GM21723 (cell line): ENCODE data around the gene GAGE12H.
"Not testable (repeated sequence)": the region's sequence is repeated elsewhere in the genome, so short reads cannot be mapped to it uniquely, and the experiment has no call there.

Experiments used
- ATAC-seq: cut with Tn5 transposase; IDR thresholded peaks from one replicate; pipeline ENCODE4 v1.9.1; 2021; ENCODE audit warnings: mild to moderate bottlenecking, moderate library complexity; ENCODE audit not compliant: unreplicated experiment

GAGE12H gene, protein sequence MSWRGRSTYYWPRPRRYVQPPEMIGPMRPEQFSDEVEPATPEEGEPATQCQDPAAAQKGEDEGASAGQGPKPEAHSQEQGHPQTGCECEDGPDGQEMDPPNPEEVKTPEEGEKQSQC

DNA sequence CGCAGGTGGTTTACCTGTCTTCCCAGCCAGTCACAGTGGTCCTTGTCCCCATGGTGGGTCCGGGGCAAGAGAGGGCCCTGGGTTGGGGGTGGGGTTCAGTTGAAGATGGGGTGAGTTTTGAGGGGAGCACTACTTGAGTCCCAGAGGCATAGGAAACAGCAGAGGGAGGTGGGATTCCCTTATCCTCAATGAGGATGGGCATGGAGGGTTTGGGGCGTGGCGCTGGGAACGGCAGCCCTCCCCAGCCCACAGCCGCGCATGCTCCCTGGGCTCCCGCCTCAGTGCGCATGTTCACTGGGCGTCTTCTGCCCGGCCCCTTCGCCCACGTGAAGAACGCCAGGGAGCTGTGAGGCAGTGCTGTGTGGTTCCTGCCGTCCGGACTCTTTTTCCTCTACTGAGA lies at the start of gene GAGE12H:
Gene GAGE12H (plus strand): TSS at position 301 of the 400 bp plus-strand sequence. CDS start 1,155 bp downstream, outside the sequence.
- ATAC-seq: not testable (repeated sequence)

DNA sequence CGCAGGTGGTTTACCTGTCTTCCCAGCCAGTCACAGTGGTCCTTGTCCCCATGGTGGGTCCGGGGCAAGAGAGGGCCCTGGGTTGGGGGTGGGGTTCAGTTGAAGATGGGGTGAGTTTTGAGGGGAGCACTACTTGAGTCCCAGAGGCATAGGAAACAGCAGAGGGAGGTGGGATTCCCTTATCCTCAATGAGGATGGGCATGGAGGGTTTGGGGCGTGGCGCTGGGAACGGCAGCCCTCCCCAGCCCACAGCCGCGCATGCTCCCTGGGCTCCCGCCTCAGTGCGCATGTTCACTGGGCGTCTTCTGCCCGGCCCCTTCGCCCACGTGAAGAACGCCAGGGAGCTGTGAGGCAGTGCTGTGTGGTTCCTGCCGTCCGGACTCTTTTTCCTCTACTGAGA lies 47.9 kb upstream of the GAGE12H start, which contains the start of gene GAGE12C:
Gene GAGE12C (plus strand): TSS at position 301 of the 400 bp plus-strand sequence. CDS start 1,155 bp downstream, outside the sequence.
- not testable (repeated sequence) for ATAC-seq

DNA sequence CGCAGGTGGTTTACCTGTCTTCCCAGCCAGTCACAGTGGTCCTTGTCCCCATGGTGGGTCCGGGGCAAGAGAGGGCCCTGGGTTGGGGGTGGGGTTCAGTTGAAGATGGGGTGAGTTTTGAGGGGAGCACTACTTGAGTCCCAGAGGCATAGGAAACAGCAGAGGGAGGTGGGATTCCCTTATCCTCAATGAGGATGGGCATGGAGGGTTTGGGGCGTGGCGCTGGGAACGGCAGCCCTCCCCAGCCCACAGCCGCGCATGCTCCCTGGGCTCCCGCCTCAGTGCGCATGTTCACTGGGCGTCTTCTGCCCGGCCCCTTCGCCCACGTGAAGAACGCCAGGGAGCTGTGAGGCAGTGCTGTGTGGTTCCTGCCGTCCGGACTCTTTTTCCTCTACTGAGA lies 38.3 kb upstream of the GAGE12H start, which contains the start of gene GAGE12D:
Gene GAGE12D (plus strand): TSS at position 301 of the 400 bp plus-strand sequence. CDS start 1,155 bp downstream, outside the sequence.
- ATAC-seq: not testable (repeated sequence)

DNA sequence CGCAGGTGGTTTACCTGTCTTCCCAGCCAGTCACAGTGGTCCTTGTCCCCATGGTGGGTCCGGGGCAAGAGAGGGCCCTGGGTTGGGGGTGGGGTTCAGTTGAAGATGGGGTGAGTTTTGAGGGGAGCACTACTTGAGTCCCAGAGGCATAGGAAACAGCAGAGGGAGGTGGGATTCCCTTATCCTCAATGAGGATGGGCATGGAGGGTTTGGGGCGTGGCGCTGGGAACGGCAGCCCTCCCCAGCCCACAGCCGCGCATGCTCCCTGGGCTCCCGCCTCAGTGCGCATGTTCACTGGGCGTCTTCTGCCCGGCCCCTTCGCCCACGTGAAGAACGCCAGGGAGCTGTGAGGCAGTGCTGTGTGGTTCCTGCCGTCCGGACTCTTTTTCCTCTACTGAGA lies 28.8 kb upstream of the GAGE12H start, which contains the start of gene GAGE12E:
Gene GAGE12E (plus strand): TSS at position 301 of the 400 bp plus-strand sequence. CDS start 1,155 bp downstream, outside the sequence.
- ATAC-seq: not testable (repeated sequence)

DNA sequence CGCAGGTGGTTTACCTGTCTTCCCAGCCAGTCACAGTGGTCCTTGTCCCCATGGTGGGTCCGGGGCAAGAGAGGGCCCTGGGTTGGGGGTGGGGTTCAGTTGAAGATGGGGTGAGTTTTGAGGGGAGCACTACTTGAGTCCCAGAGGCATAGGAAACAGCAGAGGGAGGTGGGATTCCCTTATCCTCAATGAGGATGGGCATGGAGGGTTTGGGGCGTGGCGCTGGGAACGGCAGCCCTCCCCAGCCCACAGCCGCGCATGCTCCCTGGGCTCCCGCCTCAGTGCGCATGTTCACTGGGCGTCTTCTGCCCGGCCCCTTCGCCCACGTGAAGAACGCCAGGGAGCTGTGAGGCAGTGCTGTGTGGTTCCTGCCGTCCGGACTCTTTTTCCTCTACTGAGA lies 19.2 kb upstream of the GAGE12H start, which contains the start of gene GAGE12F:
Gene GAGE12F (plus strand): TSS at position 301 of the 400 bp plus-strand sequence. CDS start 1,155 bp downstream, outside the sequence.
- not testable (repeated sequence) for ATAC-seq

DNA sequence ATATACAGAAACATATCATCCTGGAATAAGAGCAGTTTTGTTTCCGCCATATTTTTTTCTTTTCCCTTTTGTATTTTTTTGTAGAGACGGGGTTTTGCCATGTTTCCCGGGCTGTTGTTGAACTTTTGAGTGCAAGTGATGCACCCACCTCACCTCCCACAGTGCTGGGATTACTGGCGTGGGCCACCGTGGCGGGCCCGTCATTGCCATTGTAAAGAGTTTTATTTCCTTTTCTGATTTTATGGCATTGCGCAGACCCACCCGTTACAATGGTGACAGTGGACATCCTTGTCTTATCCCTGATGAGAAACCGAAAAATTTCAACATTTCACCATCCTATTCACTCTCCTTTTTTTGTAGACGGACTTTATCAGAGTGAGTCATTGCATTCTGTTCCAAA lies 11.0 kb upstream of the GAGE12H start:
- not testable (repeated sequence) for ATAC-seq

DNA sequence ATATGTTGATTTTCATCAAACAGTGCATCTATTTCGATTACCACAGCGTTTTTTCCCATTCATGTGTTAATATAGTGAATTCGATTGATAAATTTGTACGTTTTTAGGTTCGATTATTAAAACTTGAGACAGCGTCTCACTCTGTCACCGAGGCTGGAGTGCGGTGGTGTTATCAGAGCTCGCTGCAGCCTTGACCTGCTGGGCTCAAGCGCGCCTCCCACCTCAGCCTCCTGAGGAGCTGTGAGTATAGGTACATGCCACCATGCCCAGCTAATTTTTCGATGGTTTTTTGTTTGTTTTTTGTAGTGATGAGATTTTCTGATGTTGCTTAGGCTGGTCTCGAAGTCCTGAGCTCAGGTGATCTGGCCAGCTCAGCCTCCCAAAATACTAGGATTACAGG lies 10.6 kb upstream of the GAGE12H start:
- not testable (repeated sequence) for ATAC-seq

DNA sequence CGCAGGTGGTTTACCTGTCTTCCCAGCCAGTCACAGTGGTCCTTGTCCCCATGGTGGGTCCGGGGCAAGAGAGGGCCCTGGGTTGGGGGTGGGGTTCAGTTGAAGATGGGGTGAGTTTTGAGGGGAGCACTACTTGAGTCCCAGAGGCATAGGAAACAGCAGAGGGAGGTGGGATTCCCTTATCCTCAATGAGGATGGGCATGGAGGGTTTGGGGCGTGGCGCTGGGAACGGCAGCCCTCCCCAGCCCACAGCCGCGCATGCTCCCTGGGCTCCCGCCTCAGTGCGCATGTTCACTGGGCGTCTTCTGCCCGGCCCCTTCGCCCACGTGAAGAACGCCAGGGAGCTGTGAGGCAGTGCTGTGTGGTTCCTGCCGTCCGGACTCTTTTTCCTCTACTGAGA lies 9.6 kb upstream of the GAGE12H start, which contains the start of gene GAGE12G:
Gene GAGE12G (plus strand): TSS at position 301 of the 400 bp plus-strand sequence. CDS start 1,155 bp downstream, outside the sequence.
- ATAC-seq: not testable (repeated sequence)

DNA sequence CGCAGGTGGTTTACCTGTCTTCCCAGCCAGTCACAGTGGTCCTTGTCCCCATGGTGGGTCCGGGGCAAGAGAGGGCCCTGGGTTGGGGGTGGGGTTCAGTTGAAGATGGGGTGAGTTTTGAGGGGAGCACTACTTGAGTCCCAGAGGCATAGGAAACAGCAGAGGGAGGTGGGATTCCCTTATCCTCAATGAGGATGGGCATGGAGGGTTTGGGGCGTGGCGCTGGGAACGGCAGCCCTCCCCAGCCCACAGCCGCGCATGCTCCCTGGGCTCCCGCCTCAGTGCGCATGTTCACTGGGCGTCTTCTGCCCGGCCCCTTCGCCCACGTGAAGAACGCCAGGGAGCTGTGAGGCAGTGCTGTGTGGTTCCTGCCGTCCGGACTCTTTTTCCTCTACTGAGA lies 9.4 kb downstream of the GAGE12H start, which contains the start of gene GAGE2A:
Gene GAGE2A (plus strand): TSS at position 301 of the 400 bp plus-strand sequence. CDS start 1,155 bp downstream, outside the sequence.
- not testable (repeated sequence) for ATAC-seq

DNA sequence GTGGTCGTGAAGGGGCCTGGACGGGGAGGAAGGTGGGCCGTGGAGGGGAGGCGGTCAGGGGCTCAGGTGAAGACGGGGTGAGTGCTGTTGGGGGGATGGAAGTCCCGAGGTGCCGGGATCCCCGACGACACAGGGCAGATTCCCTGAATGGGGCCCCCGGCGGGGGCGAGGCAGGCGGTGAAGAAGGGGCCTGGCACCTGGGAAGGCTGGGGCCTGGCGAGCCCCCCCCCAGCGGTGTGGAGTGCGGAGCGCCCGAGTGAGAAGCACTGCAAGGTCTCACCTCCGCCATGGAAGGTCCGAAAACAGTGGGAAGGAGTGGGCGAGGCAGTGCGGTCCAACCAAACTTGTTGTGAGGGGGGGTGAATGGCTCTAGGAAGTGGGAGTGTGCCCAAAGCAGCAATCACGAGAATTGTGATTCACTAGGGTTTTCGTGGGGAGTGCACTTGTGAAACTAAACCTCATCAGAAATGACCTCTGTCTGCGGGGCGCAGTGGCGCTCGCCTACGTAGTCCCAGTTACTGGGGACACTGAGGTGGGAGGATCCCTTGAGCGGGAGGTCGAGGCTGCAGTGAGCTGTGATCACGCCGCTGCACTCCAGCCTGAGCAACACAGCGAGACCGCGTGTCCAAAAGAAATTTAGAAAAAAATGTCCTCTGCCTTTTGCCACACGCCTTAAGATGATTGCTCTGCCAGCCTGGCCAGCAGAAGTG lies 10.2 kb downstream of the GAGE12H start:
- not testable (repeated sequence) for ATAC-seq

DNA sequence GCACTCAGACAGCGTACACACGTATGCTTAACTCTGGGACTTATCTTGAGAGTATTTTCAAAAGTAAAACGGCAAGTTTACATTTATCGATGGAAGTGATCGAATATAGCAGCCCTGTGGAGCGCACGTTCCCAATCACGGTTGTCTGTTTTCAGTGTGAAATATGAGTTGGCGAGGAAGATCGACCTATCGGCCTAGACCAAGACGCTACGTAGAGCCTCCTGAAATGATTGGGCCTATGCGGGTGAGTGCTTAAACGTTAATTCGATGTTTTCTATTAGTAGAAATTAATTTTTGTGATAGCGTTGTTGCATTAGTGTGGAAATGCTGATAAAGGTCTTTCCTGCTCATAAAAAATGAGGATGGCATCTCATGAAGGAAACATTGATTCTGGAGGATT lies 10.7 kb downstream of the GAGE12H start:
- ATAC-seq: not testable (repeated sequence)

DNA sequence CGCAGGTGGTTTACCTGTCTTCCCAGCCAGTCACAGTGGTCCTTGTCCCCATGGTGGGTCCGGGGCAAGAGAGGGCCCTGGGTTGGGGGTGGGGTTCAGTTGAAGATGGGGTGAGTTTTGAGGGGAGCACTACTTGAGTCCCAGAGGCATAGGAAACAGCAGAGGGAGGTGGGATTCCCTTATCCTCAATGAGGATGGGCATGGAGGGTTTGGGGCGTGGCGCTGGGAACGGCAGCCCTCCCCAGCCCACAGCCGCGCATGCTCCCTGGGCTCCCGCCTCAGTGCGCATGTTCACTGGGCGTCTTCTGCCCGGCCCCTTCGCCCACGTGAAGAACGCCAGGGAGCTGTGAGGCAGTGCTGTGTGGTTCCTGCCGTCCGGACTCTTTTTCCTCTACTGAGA lies 19.0 kb downstream of the GAGE12H start, which contains the start of gene GAGE1:
Gene GAGE1 (plus strand): TSS at position 301 of the 400 bp plus-strand sequence. CDS start 1,155 bp downstream, outside the sequence.
- not testable (repeated sequence) for ATAC-seq

DNA sequence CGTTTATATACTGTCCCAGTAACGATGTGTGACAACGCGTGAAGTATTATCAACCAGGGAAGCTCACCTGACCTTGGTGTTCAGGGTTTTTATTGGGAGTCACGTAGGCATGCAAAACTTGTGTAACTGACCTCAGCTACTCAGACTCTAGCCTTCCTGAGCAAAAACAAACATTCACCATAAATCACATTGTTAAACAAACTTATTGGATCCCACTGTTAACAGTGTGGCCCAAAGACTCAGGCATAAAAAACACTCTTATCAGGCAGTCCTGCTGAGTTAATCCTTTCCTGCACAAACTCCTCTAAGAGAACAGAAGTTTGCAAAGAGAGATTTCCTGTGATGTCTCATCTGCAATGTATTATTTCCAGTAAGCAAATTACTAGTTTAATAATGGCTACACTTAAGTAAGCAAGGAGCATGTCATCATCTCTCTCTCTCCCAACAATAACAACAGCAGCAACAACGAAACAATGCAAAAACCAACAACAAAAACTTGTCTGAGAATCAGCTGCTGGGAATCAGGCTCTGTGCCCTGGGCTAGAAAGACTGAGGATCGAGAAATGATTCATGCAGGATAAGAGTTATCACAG lies 31.1 kb downstream of the GAGE12H start:
- ATAC-seq: no peak

DNA sequence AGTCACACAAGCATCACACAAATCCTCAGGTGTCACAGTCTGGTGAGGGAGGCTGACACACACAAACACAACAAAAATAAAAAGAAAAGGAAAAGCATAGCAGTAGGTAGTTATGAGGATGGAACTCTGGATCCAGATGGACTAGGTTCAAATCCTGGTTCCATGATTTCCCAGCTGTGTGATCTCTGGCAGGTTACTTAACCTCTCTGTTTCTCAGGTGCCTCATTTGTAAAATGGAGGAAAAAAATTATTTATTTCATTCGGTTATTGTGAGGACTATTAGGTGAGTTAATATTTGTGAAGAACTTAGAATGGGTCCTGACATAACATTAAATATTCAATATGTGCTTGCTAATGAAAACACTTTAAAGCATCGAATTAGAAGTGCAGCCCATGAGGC lies 38.8 kb downstream of the GAGE12H start:
- ATAC-seq: no peak

DNA sequence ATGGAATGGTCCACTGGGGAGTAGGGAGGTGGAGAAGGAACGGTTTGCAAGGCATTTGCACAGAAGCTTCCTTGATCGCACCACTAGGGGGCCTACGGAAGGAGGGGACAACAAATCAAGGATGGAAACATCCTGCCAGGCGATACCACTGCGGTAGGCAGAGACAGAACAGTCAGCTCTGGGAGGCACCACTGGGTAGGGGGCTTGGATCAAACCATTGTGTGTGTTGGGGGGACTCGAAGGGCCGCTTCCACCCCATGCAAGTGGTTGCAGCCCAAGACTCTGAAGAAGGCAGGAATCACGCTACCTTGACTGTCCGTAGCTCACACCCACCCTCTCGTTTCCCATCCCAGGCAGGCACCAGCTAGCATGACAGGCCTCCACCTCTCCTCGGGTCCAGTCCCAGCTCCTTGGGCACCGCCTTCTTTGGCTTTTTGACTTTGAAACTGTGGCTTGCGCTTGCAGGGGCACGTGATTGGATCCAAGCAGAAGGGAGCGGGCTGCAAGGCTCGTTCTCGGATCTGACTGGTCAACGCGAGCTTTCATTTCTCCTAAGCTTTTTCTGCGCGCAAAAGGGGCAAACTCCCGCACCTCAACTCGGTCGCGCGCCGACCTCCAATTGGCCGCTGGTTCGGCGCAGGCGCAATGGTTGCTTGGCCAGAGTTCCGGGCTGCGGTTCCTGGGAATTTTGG lies 47.5 kb downstream of the GAGE12H start:
- ATAC-seq: no peak
